ENCODE measurements around the gene EFCAB10. TPM values are rescaled to one million over a fixed set of nuclear protein-coding genes. Genes with fewer than 3 reads are reported as not detected.
"Not testable (repeated sequence)": the region's sequence is repeated elsewhere in the genome, so short reads cannot be mapped to it uniquely, and the experiment has no call there.

EFCAB10 gene
- total and polyA plus RNA-seq, 4 donors = 4.5 to 23.2 (median 12.7) TPM

- no peak for ATAC-seq (ENCODE audit: insufficient read depth, low FRiP score)
- Histone ChIP-seq H3K4me1 (ENCODE audit: control insufficient read depth in 5 of 5, insufficient read depth in 5 of 5, low read length in 5 of 5) (no peaks in the 10 kb centered on the region), H3K4me3 (no peak overlapping the region), H3K36me3 (ENCODE audit: control insufficient read depth in 4 of 4, insufficient read depth in 4 of 4, low read length in 4 of 4) (peaks cover 0 to 5% (median 1%) of the 10 kb centered on the region in 4 donors), H3K27ac (ENCODE audit: low read depth in 1 of 2, low read length in 1 of 2) (no peak overlapping the region), H3K9ac (ENCODE audit: insufficient read depth in 1 of 2, low read length in 2 of 2) (no peak overlapping the region), H3K27me3 (ENCODE audit: control insufficient read depth in 3 of 3, insufficient read depth in 3 of 3, low read length in 2 of 3) (no peaks in the 10 kb centered on the region), H3K9me3 (ENCODE audit: control insufficient read depth in 4 of 4, insufficient read depth in 3 of 4, low read length in 3 of 4) (no peaks in the 10 kb centered on the region)
- no peak for TF ChIP-seq CTCF (IDR thresholded peaks at IDR 0.05; ENCODE audit: control extremely low read depth, extremely low read depth)
- peak; percentile 21 to 77 (median 56) for DNase-seq
- whole genome bisulfite sequencing, 2 donors = 72 to 85% methylated on average over 19 of the region's 19 CpGs
Observed at GRCh38 chr7:105602325-105603305, 21.3 kb upstream of the EFCAB10 start.

GRCh38 chr7:105600720-105601550 is 19.6 kb upstream of the EFCAB10 start:
- DNase-seq (peak in 2 of 3 donors; percentile 26 to 41), ATAC-seq (ENCODE audit: insufficient read depth, low FRiP score) (peak; percentile 79)
- Histone ChIP-seq H3K9ac (ENCODE audit: insufficient read depth in 1 of 2, low read length in 2 of 2) (no peak overlapping the region), H3K9me3 (ENCODE audit: control insufficient read depth in 4 of 4, insufficient read depth in 3 of 4, low read length in 3 of 4) (no peaks in the 10 kb centered on the region), H3K27ac (ENCODE audit: low read depth in 1 of 2, low read length in 1 of 2) (no peak overlapping the region), H3K36me3 (ENCODE audit: control insufficient read depth in 4 of 4, insufficient read depth in 4 of 4, low read length in 4 of 4) (no peaks in the 10 kb centered on the region), H3K27me3 (ENCODE audit: control insufficient read depth in 3 of 3, insufficient read depth in 3 of 3, low read length in 2 of 3) (no peaks in the 10 kb centered on the region), H3K4me3 (no peak overlapping the region), H3K4me1 (ENCODE audit: control insufficient read depth in 5 of 5, insufficient read depth in 5 of 5, low read length in 5 of 5) (no peaks in the 10 kb centered on the region)
- no peak for TF ChIP-seq CTCF (IDR thresholded peaks at IDR 0.05; ENCODE audit: control extremely low read depth, extremely low read depth)
- WGBS, 2 donors = 73 to 81% methylated on average over 14 of the region's 14 CpGs

GRCh38 chr7:105599551-105599950 is 18.3 kb upstream of the EFCAB10 start:
- no peak for TF ChIP-seq CTCF (IDR thresholded peaks at IDR 0.05; ENCODE audit: control extremely low read depth, extremely low read depth)
- Histone ChIP-seq H3K4me3 (no peak overlapping the region), H3K36me3 (ENCODE audit: control insufficient read depth in 4 of 4, insufficient read depth in 4 of 4, low read length in 4 of 4) (no peaks in the 10 kb centered on the region), H3K27me3 (ENCODE audit: control insufficient read depth in 3 of 3, insufficient read depth in 3 of 3, low read length in 2 of 3) (no peaks in the 10 kb centered on the region), H3K9ac (ENCODE audit: insufficient read depth in 1 of 2, low read length in 2 of 2) (no peak overlapping the region), H3K4me1 (ENCODE audit: control insufficient read depth in 5 of 5, insufficient read depth in 5 of 5, low read length in 5 of 5) (no peaks in the 10 kb centered on the region), H3K27ac (ENCODE audit: low read depth in 1 of 2, low read length in 1 of 2) (no peak overlapping the region), H3K9me3 (ENCODE audit: control insufficient read depth in 4 of 4, insufficient read depth in 3 of 4, low read length in 3 of 4) (no peaks in the 10 kb centered on the region)
- ATAC-seq (ENCODE audit: insufficient read depth, low FRiP score) (no peak), DNase-seq (no peak)
- WGBS, 2 donors = 74 to 77% methylated on average over 3 of the region's 3 CpGs

- not testable (repeated sequence) for H3K4me3 ChIP-seq; H3K27me3 ChIP-seq (ENCODE audit: control insufficient read depth in 3 of 3, insufficient read depth in 3 of 3, low read length in 2 of 3); ATAC-seq (ENCODE audit: insufficient read depth, low FRiP score); H3K9ac ChIP-seq (ENCODE audit: insufficient read depth in 1 of 2, low read length in 2 of 2); H3K4me1 ChIP-seq (ENCODE audit: control insufficient read depth in 5 of 5, insufficient read depth in 5 of 5, low read length in 5 of 5); H3K36me3 ChIP-seq (ENCODE audit: control insufficient read depth in 4 of 4, insufficient read depth in 4 of 4, low read length in 4 of 4); DNase-seq; H3K9me3 ChIP-seq (ENCODE audit: control insufficient read depth in 4 of 4, insufficient read depth in 3 of 4, low read length in 3 of 4); H3K27ac ChIP-seq (ENCODE audit: low read depth in 1 of 2, low read length in 1 of 2)
- 81 to 82% methylated on average over 8 of the region's 8 CpGs for WGBS, 2 donors
Observed at GRCh38 chr7:105599080-105599479, 17.8 kb upstream of the EFCAB10 start.
